KOPT-K1 (cell line): ENCODE data around the gene RLN3.

Source experiments
- H3K27ac ChIP-seq: fragments of 200-600 bp; sonication (generic); 2 replicates; pipeline ENCODE4 v1.5.1; 2016; ENCODE audit warnings: antibody characterized with exemption, mild to moderate bottlenecking, low read depth, low read length; ENCODE audit not compliant: poor library complexity, severe bottlenecking
- H3K36me3 ChIP-seq: fragments of 200-600 bp; sonication (generic); 2 replicates; pipeline ENCODE4 v1.5.1; 2017; ENCODE audit warnings: antibody characterized with exemption, mild to moderate bottlenecking, low read length, moderate library complexity; ENCODE audit not compliant: insufficient read depth
- H3K9me3 ChIP-seq: fragments of 200-600 bp; sonication (generic); 2 replicates; pipeline ENCODE4 v1.5.1; 2017; ENCODE audit warnings: antibody characterized with exemption, low read length, mild to moderate bottlenecking; ENCODE audit not compliant: insufficient read depth, poor library complexity, severe bottlenecking

Gene RLN3

DNA sequence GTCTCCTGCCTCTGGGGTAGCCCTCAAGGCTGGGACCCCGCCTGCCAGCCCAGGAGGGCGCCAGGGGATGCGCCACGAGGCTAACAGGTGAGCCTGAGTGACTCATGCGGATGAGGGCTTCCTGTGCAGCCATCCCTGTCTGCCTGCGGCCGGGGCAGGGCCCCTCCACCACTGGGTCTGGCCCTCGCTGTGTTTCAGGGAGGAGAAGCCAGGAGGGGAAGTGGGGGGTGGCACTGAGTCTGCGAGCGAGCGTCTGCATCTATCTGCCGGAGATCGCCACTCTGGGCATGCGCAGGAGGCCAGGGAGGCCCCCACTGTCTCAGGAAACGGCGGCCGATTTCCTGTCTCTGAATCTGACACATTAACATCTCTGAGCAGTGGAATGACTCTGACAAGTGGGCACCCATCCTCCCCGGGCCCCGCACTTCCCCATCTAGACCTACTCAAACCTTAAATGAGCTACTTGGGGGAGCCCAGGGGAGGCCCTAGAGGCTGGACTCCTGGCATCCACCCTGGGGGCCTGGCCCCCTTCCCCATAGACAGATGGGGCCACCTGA, 41.5 kb upstream of the RLN3 start:
- Histone ChIP-seq H3K36me3 (peaks cover 5% of the 10 kb centered on the region; the same call in 1 of the 2 replicates), H3K9me3 (no peaks in the 10 kb centered on the region), H3K27ac (peak overlapping the region; percentile 98)

DNA sequence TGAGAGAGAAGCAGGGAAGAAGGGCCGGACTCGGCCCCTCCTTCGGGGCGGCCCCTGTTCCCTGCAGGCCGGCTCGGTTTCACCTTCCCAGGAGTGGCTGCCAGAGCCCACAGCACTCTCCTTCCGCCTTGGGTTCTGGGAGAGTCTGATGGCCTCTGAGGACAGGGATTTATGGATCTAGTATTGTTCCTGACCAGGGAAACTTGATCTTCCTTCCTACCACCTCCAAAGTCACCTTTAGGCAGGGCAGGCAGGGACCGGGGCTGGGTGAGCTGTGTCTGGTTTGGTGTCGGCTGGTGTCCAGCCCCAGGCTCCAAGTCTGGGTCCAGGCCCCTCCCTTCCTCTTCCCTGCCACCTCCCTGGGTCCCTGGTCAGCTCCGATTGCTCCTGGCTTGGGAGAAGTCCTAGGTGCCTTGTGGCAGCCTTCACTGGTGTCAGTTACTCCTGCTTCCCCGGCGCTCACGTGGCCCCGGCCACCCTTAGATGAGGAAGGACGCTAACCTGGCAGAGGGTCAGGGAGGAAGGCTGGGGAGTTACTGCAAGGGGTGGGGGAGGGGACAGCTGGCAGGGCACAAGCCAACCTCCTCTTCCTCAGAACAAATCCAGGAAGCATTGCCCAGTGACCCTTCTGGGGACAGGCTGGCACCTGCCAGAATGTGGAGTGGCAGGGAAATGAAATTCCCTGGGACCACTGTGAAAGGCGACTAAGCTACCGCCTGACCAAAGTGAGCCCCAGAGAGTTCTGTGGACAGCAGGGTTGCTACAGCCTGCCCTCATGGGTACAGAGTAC, 40.7 kb upstream of the RLN3 start:
- H3K9me3 ChIP-seq, result no peaks in the 10 kb centered on the region

DNA sequence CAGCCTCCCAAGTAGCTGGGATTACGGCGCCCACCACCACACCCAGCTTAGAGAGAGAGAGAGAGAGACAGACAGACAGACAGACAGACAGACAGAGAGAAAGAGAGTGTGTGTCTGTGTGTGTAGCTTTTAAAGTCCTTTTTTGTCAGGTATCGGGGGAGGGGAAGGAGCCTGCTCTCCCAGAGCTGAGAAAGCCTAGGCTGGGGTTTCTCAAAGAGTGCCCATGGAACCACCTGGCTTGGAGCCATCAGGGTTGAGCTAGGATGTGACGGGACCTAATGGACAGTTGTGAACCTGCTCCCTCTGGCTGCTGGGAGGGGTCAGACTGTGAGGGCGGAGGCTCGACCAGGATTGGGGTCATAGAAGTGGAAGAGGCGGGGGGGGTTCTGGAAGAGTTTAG, 38.5 kb upstream of the RLN3 start:
- peaks cover 19% of the 10 kb centered on the region; the same call in 1 of the 2 replicates for H3K36me3 ChIP-seq
- H3K27ac ChIP-seq, result peak overlapping the region; percentile 98
- no peaks in the 10 kb centered on the region for H3K9me3 ChIP-seq

More for the DNA sequence above, 40.7 kb upstream of the RLN3 start:
- peaks cover 13% of the 10 kb centered on the region; the same call in 1 of the 2 replicates for H3K36me3 ChIP-seq
- peak overlapping the region; percentile 98 for H3K27ac ChIP-seq

DNA sequence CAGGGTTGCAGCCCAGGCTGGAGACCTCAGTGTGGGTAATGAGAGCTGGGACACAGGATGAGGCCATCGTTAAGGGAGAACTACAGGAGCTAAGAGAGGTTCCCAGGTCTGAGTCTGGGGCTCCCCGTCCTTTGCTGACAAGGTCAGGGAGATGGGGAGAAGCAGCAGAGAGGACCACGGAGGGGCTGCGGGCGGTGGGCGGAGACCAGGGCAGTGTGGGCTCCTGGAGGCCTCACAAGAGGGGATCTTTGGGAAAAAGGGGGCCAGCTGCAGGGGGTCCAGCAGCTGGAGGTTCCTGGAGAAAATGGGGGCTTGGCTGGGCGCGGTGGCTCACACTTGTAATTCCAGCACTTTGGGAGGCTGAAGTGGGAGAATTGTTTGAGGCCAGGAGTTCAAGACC, 37.9 kb upstream of the RLN3 start:
- Histone ChIP-seq H3K9me3 (no peaks in the 10 kb centered on the region), H3K36me3 (peaks cover 21% of the 10 kb centered on the region; the same call in 1 of the 2 replicates), H3K27ac (peak overlapping the region; percentile 98)

- no peaks in the 10 kb centered on the region for H3K9me3 ChIP-seq
- H3K36me3 ChIP-seq, result peaks cover 33% of the 10 kb centered on the region; the same call in 1 of the 2 replicates
- no peak overlapping the region for H3K27ac ChIP-seq
Observed at GRCh38 chr19:13992025-13992424, 35.9 kb upstream of the RLN3 start.

DNA sequence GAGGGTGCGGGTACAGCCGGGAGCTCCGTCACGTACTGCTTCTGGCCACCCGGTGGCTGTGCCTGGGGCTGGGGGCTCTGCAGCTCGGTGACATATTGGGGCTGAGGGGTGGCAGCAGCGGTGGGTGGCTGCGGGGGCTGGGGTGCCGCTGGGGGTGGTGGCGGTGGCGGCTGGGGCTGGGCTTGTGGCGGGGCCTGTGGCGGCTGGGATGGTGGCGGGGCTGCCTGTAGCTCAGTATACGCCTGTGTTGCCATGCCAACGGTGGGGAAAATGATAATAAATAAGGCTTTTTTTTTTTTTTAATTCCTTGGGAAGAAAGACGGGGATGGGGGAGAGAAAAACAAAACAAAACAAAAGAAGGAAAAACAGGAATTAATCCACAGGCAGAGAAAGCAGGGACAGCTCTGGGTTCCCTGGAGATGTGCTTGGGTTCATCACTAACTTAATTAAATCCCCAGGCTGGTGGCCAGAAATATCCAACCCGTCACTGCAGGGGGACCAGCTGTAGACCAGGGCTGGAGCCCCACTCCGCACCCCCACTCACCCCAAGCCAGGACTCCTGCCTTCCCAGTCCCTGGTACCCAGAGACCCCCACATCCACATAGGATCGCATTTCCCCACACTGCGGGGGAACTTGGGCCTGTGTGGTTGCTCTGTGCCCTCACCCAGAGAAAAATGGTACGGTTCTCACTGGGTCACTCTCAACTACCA, 34.2 kb upstream of the RLN3 start:
- peaks cover under 1% of the 10 kb centered on the region for H3K9me3 ChIP-seq
- peak overlapping the region; percentile 35 for H3K27ac ChIP-seq
- H3K36me3 ChIP-seq, result peaks cover 41% of the 10 kb centered on the region; the same call in 1 of the 2 replicates

DNA sequence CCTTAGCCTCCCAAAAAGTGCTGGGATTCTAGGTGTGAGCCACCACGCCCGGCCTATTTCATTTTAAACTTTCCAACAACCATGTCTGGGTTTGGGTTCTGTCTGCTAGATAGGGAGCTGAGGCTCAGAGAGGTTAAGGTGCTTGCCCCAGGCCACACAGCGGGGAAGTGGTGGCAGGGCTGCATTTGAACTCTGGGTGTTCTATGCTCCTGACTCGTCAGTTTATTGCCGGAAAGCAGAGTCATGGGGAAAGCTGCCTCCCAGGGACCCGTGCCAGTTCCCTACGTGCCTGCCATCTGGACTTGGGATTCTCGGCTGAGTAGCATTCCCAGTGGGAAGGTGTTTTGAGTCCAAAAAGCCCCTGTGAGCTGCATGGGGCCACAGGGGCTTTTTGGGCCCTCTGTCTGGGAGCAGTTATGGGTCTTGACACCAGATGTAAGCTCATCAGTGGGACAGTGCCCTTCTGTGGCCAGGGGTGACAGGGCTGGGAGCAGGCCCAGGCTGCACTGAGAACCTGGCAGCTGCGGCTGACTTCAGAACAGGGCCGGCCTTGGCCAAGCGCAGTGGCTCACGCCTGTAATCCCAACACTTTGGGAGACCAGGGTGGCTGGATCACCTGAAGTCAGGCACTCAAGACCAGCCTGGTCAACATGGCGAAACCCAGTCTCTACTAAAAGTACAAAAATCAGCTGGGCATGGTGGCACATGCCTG, 32.8 kb upstream of the RLN3 start:
- peaks cover 9% of the 10 kb centered on the region for H3K9me3 ChIP-seq
- H3K36me3 ChIP-seq, result peaks cover 41% of the 10 kb centered on the region; the same call in 1 of the 2 replicates
- no peak overlapping the region for H3K27ac ChIP-seq

- Histone ChIP-seq H3K36me3 (peaks cover 37% of the 10 kb centered on the region; the same call in 1 of the 2 replicates), H3K27ac (no peak overlapping the region), H3K9me3 (peaks cover 9% of the 10 kb centered on the region)
Observed at GRCh38 chr19:13995878-13996765, 31.8 kb upstream of the RLN3 start.

GRCh38 chr19:13996928-13997630, 30.9 kb upstream of the RLN3 start:
- Histone ChIP-seq H3K27ac (no peak overlapping the region), H3K9me3 (peaks cover 9% of the 10 kb centered on the region), H3K36me3 (peaks cover 30% of the 10 kb centered on the region; the same call in 1 of the 2 replicates)

GRCh38 chr19:13997631-13997962, 30.4 kb upstream of the RLN3 start:
- peaks cover 9% of the 10 kb centered on the region for H3K9me3 ChIP-seq
- H3K36me3 ChIP-seq, result peaks cover 25% of the 10 kb centered on the region; the same call in 1 of the 2 replicates
- no peak overlapping the region for H3K27ac ChIP-seq

GRCh38 chr19:13998426-13998825, 29.5 kb upstream of the RLN3 start:
- no peak overlapping the region for H3K27ac ChIP-seq
- H3K36me3 ChIP-seq, result peaks cover 22% of the 10 kb centered on the region; the same call in 1 of the 2 replicates
- H3K9me3 ChIP-seq, result peaks cover 9% of the 10 kb centered on the region

DNA sequence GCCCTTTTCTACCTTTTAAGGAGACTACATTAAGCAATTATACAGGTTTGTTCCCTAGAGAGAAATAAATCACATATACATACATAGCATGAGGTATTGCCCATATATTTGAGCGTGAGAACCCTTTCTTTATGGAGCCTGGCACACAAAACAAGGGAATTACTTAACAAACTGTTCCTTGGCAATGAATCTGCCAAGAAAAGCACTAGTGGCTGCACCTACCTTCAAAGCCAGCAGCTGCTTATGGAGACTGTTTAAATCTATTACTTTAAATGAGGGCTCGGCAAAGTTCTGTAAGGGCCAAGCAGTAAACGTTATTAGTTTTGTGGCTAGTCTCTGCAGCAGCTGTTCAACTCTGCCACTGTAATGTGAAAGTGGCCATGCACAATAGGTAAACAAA, 28.9 kb upstream of the RLN3 start:
- peaks cover 22% of the 10 kb centered on the region; the same call in 1 of the 2 replicates for H3K36me3 ChIP-seq
- H3K27ac ChIP-seq, result no peak overlapping the region
- peaks cover 9% of the 10 kb centered on the region for H3K9me3 ChIP-seq

DNA sequence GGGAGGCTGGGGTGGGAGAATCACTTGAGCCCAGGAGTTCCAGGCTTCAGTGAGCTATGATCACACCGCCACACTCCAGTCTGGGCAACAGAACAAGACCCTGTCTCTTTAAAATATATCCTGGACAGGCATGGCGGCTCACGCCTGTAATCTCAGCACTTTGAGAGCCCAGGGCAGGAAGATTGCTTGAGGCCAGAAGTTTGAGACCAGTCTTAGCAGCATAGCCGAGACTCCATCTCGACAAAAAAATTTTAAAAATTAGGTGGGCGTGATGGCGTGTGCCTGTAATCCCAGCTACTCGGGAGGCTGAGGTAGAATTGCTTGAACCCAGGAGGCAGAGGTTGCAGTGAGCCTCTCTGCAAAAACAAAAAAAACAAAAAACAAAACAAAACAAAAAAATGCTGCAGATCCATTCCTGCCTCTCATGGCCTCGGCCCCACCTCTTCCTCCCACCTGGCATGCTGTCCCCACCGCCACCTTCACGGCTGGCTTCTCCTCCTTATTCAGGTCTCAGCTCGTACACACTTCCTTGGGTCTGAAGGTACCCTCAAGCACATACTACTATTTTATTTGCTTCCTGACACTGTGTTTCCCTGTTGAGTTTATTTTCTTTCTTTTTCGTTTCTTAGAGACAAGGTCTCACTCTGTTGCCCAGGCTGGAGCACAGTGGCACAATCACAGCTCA, 27.1 kb upstream of the RLN3 start:
- H3K9me3 ChIP-seq, result peaks cover 9% of the 10 kb centered on the region
- peaks cover 14% of the 10 kb centered on the region; the same call in 1 of the 2 replicates for H3K36me3 ChIP-seq
- peak overlapping the region; percentile 90 for H3K27ac ChIP-seq
